H9 (cell line): ENCODE data around the gene TDP1. TPM values are rescaled to one million over a fixed set of nuclear protein-coding genes. Genes with fewer than 3 reads are reported as not detected.

Experiments used
- DNase-seq: peaks from one replicate; pipeline ENCODE4 v3.0.0-alpha.2; 2017
- H2AFZ ChIP-seq: one replicate; pipeline ENCODE4 v1.6.1; 2013; ENCODE audit warnings: mild to moderate bottlenecking, low read length, control low read depth, moderate library complexity
- H2AK5ac ChIP-seq: 2 replicates; pipeline ENCODE4 v1.6.1; 2013; ENCODE audit warnings: low read length, control low read depth, mixed read lengths; ENCODE audit not compliant: insufficient read length
- H2BK120ac ChIP-seq: one replicate; pipeline ENCODE4 v1.6.1; 2013; ENCODE audit warnings: low read depth, mild to moderate bottlenecking, low read length, control low read depth, inconsistent platforms; ENCODE audit not compliant: poor library complexity, severe bottlenecking
- H2BK12ac ChIP-seq: 2 replicates; pipeline ENCODE4 v1.6.1; 2013; ENCODE audit warnings: low read length, control low read depth, mixed read lengths, low read depth; ENCODE audit not compliant: insufficient read length
- H2BK15ac ChIP-seq: 2 replicates; pipeline ENCODE4 v1.6.1; 2013; ENCODE audit warnings: low read depth, low read length, control low read depth
- H2BK20ac ChIP-seq: one replicate; pipeline ENCODE4 v1.6.1; 2013; ENCODE audit warnings: low read depth, mild to moderate bottlenecking, low read length, control low read depth, inconsistent platforms; ENCODE audit not compliant: poor library complexity, severe bottlenecking
- H2BK5ac ChIP-seq: 2 replicates; pipeline ENCODE4 v1.6.1; 2013; ENCODE audit warnings: low read length, control low read depth, mixed read lengths; ENCODE audit not compliant: insufficient read length
- H3K14ac ChIP-seq: 2 replicates; pipeline ENCODE4 v1.6.1; 2013; ENCODE audit warnings: low read length, control low read depth; ENCODE audit not compliant: insufficient read depth
- H3K18ac ChIP-seq: 2 replicates; pipeline ENCODE4 v1.6.1; 2013; ENCODE audit warnings: low read depth, mild to moderate bottlenecking, mixed read lengths, low read length, control low read depth; ENCODE audit not compliant: insufficient read length
- H3K23ac ChIP-seq: 2 replicates; pipeline ENCODE4 v1.6.1; 2013; ENCODE audit warnings: low read length, control low read depth, mixed read lengths, low read depth; ENCODE audit not compliant: insufficient read length
- H3K23me2 ChIP-seq: 2 replicates; pipeline ENCODE4 v1.6.1; 2013; ENCODE audit warnings: low read depth, mild to moderate bottlenecking, mixed read lengths, low read length, control low read depth; ENCODE audit not compliant: insufficient read length, poor library complexity, severe bottlenecking
- H3K27ac ChIP-seq: 2 replicates; pipeline ENCODE4 v1.5.1; 2013; ENCODE audit warnings: low read length, control low read depth, mixed read lengths, low read depth; ENCODE audit not compliant: insufficient read length
- H3K27me3 ChIP-seq: 2 replicates; pipeline ENCODE4 v1.6.1; 2013; ENCODE audit warnings: low read length, control low read depth, inconsistent platforms; ENCODE audit not compliant: insufficient read depth
- H3K4ac ChIP-seq: 2 replicates; pipeline ENCODE4 v1.6.1; 2013; ENCODE audit warnings: low read depth, mild to moderate bottlenecking, control low read depth, inconsistent platforms, low read length, moderate library complexity
- H3K4me1 ChIP-seq: 2 replicates; pipeline ENCODE4 v1.6.1; 2013; ENCODE audit warnings: low read length, control low read depth, inconsistent platforms; ENCODE audit not compliant: insufficient read depth
- H3K4me2 ChIP-seq: 2 replicates; pipeline ENCODE4 v1.6.1; 2013; ENCODE audit warnings: low read length, control low read depth, mixed read lengths; ENCODE audit not compliant: insufficient read length, insufficient read depth
- H3K56ac ChIP-seq: 2 replicates; pipeline ENCODE4 v1.6.1; 2013; ENCODE audit warnings: low read depth, mild to moderate bottlenecking, mixed read lengths, low read length, control low read depth; ENCODE audit not compliant: insufficient read length
- H3K79me1 ChIP-seq: 2 replicates; pipeline ENCODE4 v1.6.1; 2013; ENCODE audit warnings: low read depth, mild to moderate bottlenecking, moderate library complexity, low read length, control low read depth, inconsistent platforms; ENCODE audit not compliant: insufficient read depth, poor library complexity, severe bottlenecking
- H3K79me2 ChIP-seq: 2 replicates; pipeline ENCODE4 v1.6.1; 2013; ENCODE audit warnings: low read length, control low read depth, inconsistent platforms; ENCODE audit not compliant: insufficient read depth
- H3K9ac ChIP-seq: 2 replicates; pipeline ENCODE4 v1.6.1; 2013; ENCODE audit warnings: low read length, control low read depth, mixed read lengths; ENCODE audit not compliant: insufficient read length; ENCODE audit errors: extremely low read depth
- H3K9me3 ChIP-seq: one replicate; pipeline ENCODE4 v1.6.1; 2013; ENCODE audit warnings: low read depth, low read length, inconsistent platforms; ENCODE audit not compliant: control insufficient read depth
- H3T11ph ChIP-seq: one replicate; pipeline ENCODE4 v1.6.1; 2013; ENCODE audit warnings: mild to moderate bottlenecking, low read length, control low read depth, inconsistent platforms
- H4K20me1 ChIP-seq: one replicate; pipeline ENCODE4 v1.6.1; 2013; ENCODE audit not compliant: control insufficient read depth, insufficient read length, insufficient read depth
- H4K5ac ChIP-seq: 2 replicates; pipeline ENCODE4 v1.6.1; 2013; ENCODE audit warnings: low read depth, mild to moderate bottlenecking, mixed read lengths, low read length, control low read depth; ENCODE audit not compliant: insufficient read length
- H4K8ac ChIP-seq: replicated peaks from 2 replicates; pipeline ENCODE4 v1.6.1; 2013; ENCODE audit warnings: low read length, control low read depth, mixed read lengths, low read depth; ENCODE audit not compliant: insufficient read length
- H4K91ac ChIP-seq: 2 replicates; pipeline ENCODE4 v1.6.1; 2013; ENCODE audit warnings: low read depth, mild to moderate bottlenecking, moderate library complexity, mixed read lengths, low read length, control low read depth; ENCODE audit not compliant: insufficient read length
- H3K27ac Mint-ChIP-seq, 3 experiments: 2 replicates in 2 of 3; 3 replicates in 1 of 3; pipeline ENCODE4 v1.8.0; 2020 to 2021; ENCODE audit warnings: mixed read lengths in 3 of 3, mild to moderate bottlenecking in 1 of 3, moderate library complexity in 1 of 3
- H3K27me3 Mint-ChIP-seq: 2 replicates; pipeline ENCODE4 v1.8.0; 2021; ENCODE audit warnings: low read depth, mild to moderate bottlenecking, moderate library complexity, mixed read lengths
- H3K36me3 Mint-ChIP-seq, 3 experiments: 2 replicates in 2 of 3; 3 replicates in 1 of 3; pipeline ENCODE4 v1.8.0; 2020 to 2021; ENCODE audit warnings: low read depth in 3 of 3, mixed read lengths in 3 of 3; ENCODE audit not compliant: insufficient read depth in 1 of 3
- H3K4me1 Mint-ChIP-seq, 2 experiments: 2 replicates each; pipeline ENCODE4 v1.8.0; 2020; ENCODE audit warnings: mixed read lengths in 2 of 2
- H3K4me3 Mint-ChIP-seq, 2 experiments: 2 replicates in 1 of 2; 3 replicates in 1 of 2; pipeline ENCODE4 v1.8.0; 2020 to 2021; ENCODE audit warnings: mild to moderate bottlenecking in 2 of 2, mixed read lengths in 2 of 2, moderate library complexity in 1 of 2
- H3K9me3 Mint-ChIP-seq, 2 experiments: 2 replicates in 1 of 2; 3 replicates in 1 of 2; pipeline ENCODE4 v1.8.0; 2020; ENCODE audit warnings: mild to moderate bottlenecking in 2 of 2, mixed read lengths in 2 of 2, moderate library complexity in 1 of 2
- CTCF ChIP-seq: fragments of 200-600 bp; sonication (generic); conservative IDR thresholded peaks from 3 replicates; pipeline ENCODE4 v1.8.0; 2021; ENCODE audit warnings: antibody characterized with exemption, mild to moderate bottlenecking
- total RNA-seq: library from RNA; stranded (reverse); gene quantifications from 2 replicates; pipeline ENCODE4 v1.2.1, GENCODE V29; 2021

The TDP1 gene
- total RNA-seq, 1 experiment from 2014 or later = 53.4 TPM

- Histone ChIP-seq H3K14ac (no peak overlapping the region), H2AFZ (no peak overlapping the region), H2BK20ac (no peak overlapping the region), H3K79me1 (no peaks in the 10 kb centered on the region), H4K91ac (no peak overlapping the region), H2BK120ac (no peak overlapping the region), H4K8ac (no peak overlapping the region), H3K18ac (no peak overlapping the region), H3K9ac (no peak overlapping the region), H3K9me3 (no peaks in the 10 kb centered on the region), H3K4ac (no peak overlapping the region), H2BK15ac (no peak overlapping the region), H3K27ac (no peak overlapping the region), H4K20me1 (no peaks in the 10 kb centered on the region), H3K27me3 (no peaks in the 10 kb centered on the region), H3T11ph (no peak overlapping the region), H3K56ac (no peak overlapping the region), H2BK12ac (no peak overlapping the region), H2AK5ac (no peak overlapping the region), H3K4me1 (0 out of 2 replicates have a peak, but pooled peaks cover 3% of the 10 kb centered on the region), H2BK5ac (no peak overlapping the region), H3K4me2 (no peak overlapping the region), H4K5ac (no peak overlapping the region), H3K79me2 (no peaks in the 10 kb centered on the region), H3K23ac (no peak overlapping the region), H3K23me2 (no peaks in the 10 kb centered on the region)
- Mint-ChIP-seq H3K36me3 (peaks cover 0 to 4% (median 3%) of the 10 kb centered on the region in 3 experiments; a peak in 3 of 7 replicates), H3K4me1 (peaks cover 21 to 33% of the 10 kb centered on the region in 2 experiments), H3K9me3 (no peaks in the 10 kb centered on the region), H3K27me3 (peaks cover 5% of the 10 kb centered on the region; the same call in 1 of the 2 replicates), H3K4me3 (no peak overlapping the region), H3K27ac (no peak overlapping the region)
- TF ChIP-seq CTCF = no peak
- no peak for DNase-seq
These were observed 49.7 kb upstream of the TDP1 start for GRCh38 chr14:89906000-89906399.
